Measurements from ENCODE around the gene UPF3A. TPM values are rescaled to one million over a fixed set of nuclear protein-coding genes. Genes with fewer than 3 reads are reported as not detected.

UPF3A gene
- polyA plus RNA-seq, 1 donor, result 94.1 TPM

- no peak for DNase-seq
- no peaks in the 10 kb centered on the region for H3K27me3 ChIP-seq (ENCODE audit: control insufficient read depth, insufficient read depth, low read length)
- no peaks in the 10 kb centered on the region for H3K4me1 ChIP-seq (ENCODE audit: control insufficient read depth, insufficient read depth, low read length)
- WGBS (ENCODE audit: insufficient coverage, low lambda C conversion rate), result no CpG with 5 or more reads among the region's 12 CpGs
- no peak overlapping the region for H3K27ac ChIP-seq (ENCODE audit: low read length)
- H3K36me3 ChIP-seq (ENCODE audit: control insufficient read depth, insufficient read depth, low read length), result peaks cover 67% of the 10 kb centered on the region
- no peak overlapping the region for H3K4me3 ChIP-seq (ENCODE audit: low read length)
- H3K9me3 ChIP-seq (ENCODE audit: control insufficient read depth, low read depth, low read length), result no peaks in the 10 kb centered on the region
Measured at GRCh38 chr13:114299604-114300305, 18.4 kb downstream of the UPF3A start.

DNA sequence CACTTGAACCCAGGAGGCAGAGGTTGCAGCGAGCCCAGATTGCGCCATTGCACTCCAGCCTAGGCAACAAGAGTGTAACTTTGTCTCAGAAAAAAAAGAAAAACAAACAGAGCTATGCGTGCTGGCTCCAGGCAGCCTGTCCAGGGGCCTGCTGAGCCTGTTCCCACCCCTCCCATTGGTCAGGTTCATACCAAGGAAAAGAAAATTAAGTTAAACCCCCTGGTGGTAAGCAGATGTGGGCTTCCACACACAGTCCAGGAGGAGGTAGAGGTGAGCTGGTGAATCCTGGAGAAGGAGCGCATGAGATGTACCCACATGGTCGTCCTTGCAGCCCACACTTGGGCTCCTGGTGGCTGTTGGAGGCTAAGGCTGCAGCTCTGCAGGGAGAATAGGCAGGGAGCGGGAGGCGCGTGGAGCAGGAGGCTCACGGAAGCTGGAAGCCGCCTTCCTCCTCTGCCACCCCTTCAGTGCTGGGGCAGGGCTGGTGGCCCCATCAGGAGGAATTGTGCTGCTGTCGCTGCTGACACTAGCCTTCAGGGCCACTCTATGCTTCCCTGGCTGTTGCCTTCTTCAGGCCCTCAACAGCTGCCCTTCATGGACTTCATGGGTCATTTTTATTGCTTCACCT, 22.4 kb downstream of the UPF3A start:
- no peaks in the 10 kb centered on the region for H3K9me3 ChIP-seq (ENCODE audit: control insufficient read depth, low read depth, low read length)
- H3K4me1 ChIP-seq (ENCODE audit: control insufficient read depth, insufficient read depth, low read length), result no peaks in the 10 kb centered on the region
- no peaks in the 10 kb centered on the region for H3K27me3 ChIP-seq (ENCODE audit: control insufficient read depth, insufficient read depth, low read length)
- no peak overlapping the region for H3K4me3 ChIP-seq (ENCODE audit: low read length)
- no peak overlapping the region for H3K27ac ChIP-seq (ENCODE audit: low read length)
- H3K36me3 ChIP-seq (ENCODE audit: control insufficient read depth, insufficient read depth, low read length), result peaks cover 59% of the 10 kb centered on the region
- DNase-seq, result no peak
- 33% methylated on average over 1 of the region's 11 CpGs for WGBS (ENCODE audit: insufficient coverage, low lambda C conversion rate)

- Histone ChIP-seq H3K27me3 (ENCODE audit: control insufficient read depth, insufficient read depth, low read length) (no peaks in the 10 kb centered on the region), H3K4me3 (ENCODE audit: low read length) (no peak overlapping the region), H3K27ac (ENCODE audit: low read length) (no peak overlapping the region), H3K9me3 (ENCODE audit: control insufficient read depth, low read depth, low read length) (no peaks in the 10 kb centered on the region), H3K36me3 (ENCODE audit: control insufficient read depth, insufficient read depth, low read length) (peaks cover 52% of the 10 kb centered on the region), H3K4me1 (ENCODE audit: control insufficient read depth, insufficient read depth, low read length) (no peaks in the 10 kb centered on the region)
- WGBS (ENCODE audit: insufficient coverage, low lambda C conversion rate), result 40% methylated on average over 1 of the region's 13 CpGs
- no peak for DNase-seq
Measured at GRCh38 chr13:114304346-114305034, 23.1 kb downstream of the UPF3A start.

DNA sequence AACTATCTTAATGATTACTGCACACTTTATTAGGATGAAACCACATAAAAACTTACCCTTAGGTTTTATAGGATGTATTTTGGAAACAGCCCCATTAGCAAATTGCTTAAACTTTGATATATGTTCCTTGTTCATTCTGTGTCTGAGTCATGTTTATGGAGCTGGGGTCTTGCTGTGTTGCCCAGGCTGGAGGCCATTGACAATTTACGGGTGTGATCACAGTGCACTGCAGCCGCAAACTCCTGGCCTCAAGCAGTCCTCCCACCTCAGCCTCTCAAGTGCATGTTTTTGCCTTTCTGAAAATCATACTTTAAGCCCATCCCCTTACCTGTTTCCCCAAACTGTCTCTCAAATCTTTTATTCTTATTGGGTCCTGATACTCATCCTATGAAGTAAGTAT, 27.7 kb downstream of the UPF3A start:
- H3K9me3 ChIP-seq (ENCODE audit: control insufficient read depth, low read depth, low read length), result no peaks in the 10 kb centered on the region
- no peak overlapping the region for H3K4me3 ChIP-seq (ENCODE audit: low read length)
- H3K36me3 ChIP-seq (ENCODE audit: control insufficient read depth, insufficient read depth, low read length), result peaks cover 20% of the 10 kb centered on the region
- H3K4me1 ChIP-seq (ENCODE audit: control insufficient read depth, insufficient read depth, low read length), result peaks cover 5% of the 10 kb centered on the region
- WGBS (ENCODE audit: insufficient coverage, low lambda C conversion rate), result no CpG with 5 or more reads among the region's 2 CpGs
- H3K27ac ChIP-seq (ENCODE audit: low read length), result no peak overlapping the region
- DNase-seq, result no peak
- H3K27me3 ChIP-seq (ENCODE audit: control insufficient read depth, insufficient read depth, low read length), result no peaks in the 10 kb centered on the region

DNA sequence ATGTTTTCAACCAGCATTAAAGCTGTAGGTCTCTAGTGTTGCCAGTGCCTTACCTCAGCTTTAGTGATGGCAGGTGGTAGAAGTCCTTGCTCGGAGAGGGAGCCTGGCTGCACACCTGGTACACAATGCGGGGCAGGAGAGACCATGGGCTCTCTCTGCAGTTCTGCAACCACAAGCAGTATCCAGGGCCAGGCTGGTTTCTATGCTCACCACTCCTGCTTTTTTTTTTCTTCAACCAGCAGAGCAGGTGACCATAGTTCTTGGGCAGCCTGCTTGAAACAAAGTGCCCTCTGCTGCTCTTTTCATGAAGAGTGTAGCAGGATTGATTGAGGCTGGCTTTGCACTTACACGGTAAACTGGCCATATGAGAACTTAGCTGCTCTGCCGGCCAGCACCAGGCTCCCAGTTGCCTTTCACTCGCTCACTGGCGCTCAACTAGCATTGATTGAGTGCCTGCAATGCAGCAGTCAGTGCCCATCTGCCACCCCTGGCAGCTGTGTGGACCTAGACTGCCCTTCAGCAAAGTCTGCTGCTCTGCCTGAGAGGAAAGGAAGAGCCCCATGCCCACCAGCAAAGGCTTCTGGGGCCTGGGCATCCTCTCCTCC, 28.5 kb downstream of the UPF3A start:
- Histone ChIP-seq H3K4me3 (ENCODE audit: low read length) (no peak overlapping the region), H3K36me3 (ENCODE audit: control insufficient read depth, insufficient read depth, low read length) (peaks cover 15% of the 10 kb centered on the region), H3K4me1 (ENCODE audit: control insufficient read depth, insufficient read depth, low read length) (peaks cover 5% of the 10 kb centered on the region), H3K27ac (ENCODE audit: low read length) (no peak overlapping the region), H3K9me3 (ENCODE audit: control insufficient read depth, low read depth, low read length) (no peaks in the 10 kb centered on the region), H3K27me3 (ENCODE audit: control insufficient read depth, insufficient read depth, low read length) (no peaks in the 10 kb centered on the region)
- no CpG with 5 or more reads among the region's 6 CpGs for WGBS (ENCODE audit: insufficient coverage, low lambda C conversion rate)
- DNase-seq, result no peak

- Histone ChIP-seq H3K4me3 (ENCODE audit: low read length) (no peak overlapping the region), H3K4me1 (ENCODE audit: control insufficient read depth, insufficient read depth, low read length) (peaks cover 14% of the 10 kb centered on the region), H3K36me3 (ENCODE audit: control insufficient read depth, insufficient read depth, low read length) (peaks cover 13% of the 10 kb centered on the region), H3K27ac (ENCODE audit: low read length) (no peak overlapping the region), H3K9me3 (ENCODE audit: control insufficient read depth, low read depth, low read length) (no peaks in the 10 kb centered on the region), H3K27me3 (ENCODE audit: control insufficient read depth, insufficient read depth, low read length) (no peaks in the 10 kb centered on the region)
- no CpG with 5 or more reads among the region's 5 CpGs for WGBS (ENCODE audit: insufficient coverage, low lambda C conversion rate)
- no peak for DNase-seq
Measured at GRCh38 chr13:114310956-114311355, 29.6 kb downstream of the UPF3A start.

DNA sequence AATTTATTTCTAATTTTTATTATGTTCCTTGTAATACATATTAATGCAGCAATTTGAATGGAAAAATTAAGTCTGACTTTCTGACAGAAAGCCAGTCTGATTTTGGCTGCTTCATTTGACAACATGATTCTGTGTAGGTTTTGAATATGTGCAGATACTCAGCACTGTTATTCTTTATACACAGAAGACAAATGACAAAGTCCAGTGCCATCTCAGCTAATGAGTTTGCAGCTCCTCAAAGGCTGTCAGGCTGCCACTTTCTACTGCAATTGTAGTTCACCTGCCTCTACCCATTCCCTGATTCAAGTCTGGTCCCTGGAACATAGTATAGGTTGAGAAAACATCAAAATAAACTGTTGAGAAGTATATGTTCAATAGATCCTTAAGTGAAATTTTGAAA, 30.0 kb downstream of the UPF3A start:
- H3K27ac ChIP-seq (ENCODE audit: low read length), result no peak overlapping the region
- H3K4me1 ChIP-seq (ENCODE audit: control insufficient read depth, insufficient read depth, low read length), result peaks cover 14% of the 10 kb centered on the region
- H3K9me3 ChIP-seq (ENCODE audit: control insufficient read depth, low read depth, low read length), result no peaks in the 10 kb centered on the region
- no peak for DNase-seq
- H3K4me3 ChIP-seq (ENCODE audit: low read length), result no peak overlapping the region
- H3K27me3 ChIP-seq (ENCODE audit: control insufficient read depth, insufficient read depth, low read length), result no peaks in the 10 kb centered on the region
- peaks cover 9% of the 10 kb centered on the region for H3K36me3 ChIP-seq (ENCODE audit: control insufficient read depth, insufficient read depth, low read length)

- H3K36me3 ChIP-seq (ENCODE audit: control insufficient read depth, insufficient read depth, low read length), result peaks cover 4% of the 10 kb centered on the region
- no CpG with 5 or more reads among the region's 2 CpGs for WGBS (ENCODE audit: insufficient coverage, low lambda C conversion rate)
- H3K9me3 ChIP-seq (ENCODE audit: control insufficient read depth, low read depth, low read length), result no peaks in the 10 kb centered on the region
- H3K4me1 ChIP-seq (ENCODE audit: control insufficient read depth, insufficient read depth, low read length), result peaks cover 14% of the 10 kb centered on the region
- H3K4me3 ChIP-seq (ENCODE audit: low read length), result no peak overlapping the region
- DNase-seq, result no peak
- no peak overlapping the region for H3K27ac ChIP-seq (ENCODE audit: low read length)
- no peaks in the 10 kb centered on the region for H3K27me3 ChIP-seq (ENCODE audit: control insufficient read depth, insufficient read depth, low read length)
Measured at GRCh38 chr13:114311908-114312307, 30.5 kb downstream of the UPF3A start.

GRCh38 chr13:114313061-114313860, 31.9 kb downstream of the UPF3A start:
- H3K4me3 ChIP-seq (ENCODE audit: low read length), result peak overlapping the region; percentile 75
- no peaks in the 10 kb centered on the region for H3K27me3 ChIP-seq (ENCODE audit: control insufficient read depth, insufficient read depth, low read length)
- no peak for DNase-seq
- peaks cover 14% of the 10 kb centered on the region for H3K4me1 ChIP-seq (ENCODE audit: control insufficient read depth, insufficient read depth, low read length)
- H3K27ac ChIP-seq (ENCODE audit: low read length), result peak overlapping the region; percentile 89
- 97% methylated on average over 5 of the region's 17 CpGs for WGBS (ENCODE audit: insufficient coverage, low lambda C conversion rate)
- H3K9me3 ChIP-seq (ENCODE audit: control insufficient read depth, low read depth, low read length), result no peaks in the 10 kb centered on the region
- no peaks in the 10 kb centered on the region for H3K36me3 ChIP-seq (ENCODE audit: control insufficient read depth, insufficient read depth, low read length)
